K562 (cell line): ENCODE data around the gene ANKRD61. TPM values are rescaled to one million over a fixed set of nuclear protein-coding genes. Genes with fewer than 3 reads are reported as not detected.
A peak's percentile ranks its signal among the peaks of the same experiment; 100 is the strongest.

Experiments used
- ATF7 ChIP-seq: fragments of 450-650 bp; IDR thresholded peaks from 2 replicates; pipeline ENCODE4 v1.7.1; 2014; ENCODE audit warnings: mild to moderate bottlenecking, moderate library complexity
- BCOR ChIP-seq: fragments of 450-650 bp; IDR thresholded peaks from 2 replicates; pipeline ENCODE4 v1.6.1; 2016
- CTBP1 ChIP-seq: fragments of 450-650 bp; IDR thresholded peaks from 2 replicates; pipeline ENCODE4 v1.6.1; 2016; ENCODE audit warnings: borderline replicate concordance
- FOXJ2 ChIP-seq: fragments of 200-800 bp; sonication (Bioruptor generic); IDR thresholded peaks from 2 replicates; pipeline ENCODE4 v1.6.1; 2016; ENCODE audit warnings: missing genetic modification characterization, missing compliant biosample characterization
- HSF4 ChIP-seq: fragments of 250-450 bp; sonication (Bioruptor Pico); IDR thresholded peaks from 2 replicates; pipeline ENCODE4 v2.1.2; 2022; ENCODE audit warnings: mild to moderate bottlenecking, moderate library complexity, borderline replicate concordance
- JUN ChIP-seq, 2 experiments: sonication (generic) in 1 of 2; formaldehyde crosslinking in 1 of 2; IDR thresholded peaks; 2 replicates each; pipeline versions ENCODE4 v1.6.1 to v1.8.0; 2012 to 2022; ENCODE audit warnings: borderline replicate concordance in 2 of 2, mild to moderate bottlenecking in 2 of 2, improper control_type of control experiment in 1 of 2, low read depth in 1 of 2, low read length in 1 of 2, missing genetic modification reagents in 1 of 2
- JUND ChIP-seq, 2 experiments: IDR thresholded peaks; 2 replicates in 1 of 2; 3 replicates in 1 of 2; pipeline ENCODE4 v1.6.1; 2011; ENCODE audit warnings: borderline replicate concordance in 2 of 2, low read depth in 2 of 2, low read length in 2 of 2, improper control_type of control experiment in 1 of 2, missing biosample characterization in 1 of 2, missing genetic modification characterization in 1 of 2, missing genetic modification reagents in 1 of 2
- L3MBTL2 ChIP-seq: fragments of 450-650 bp; IDR thresholded peaks from 2 replicates; pipeline ENCODE4 v1.6.1; 2016; ENCODE audit warnings: mild to moderate bottlenecking, moderate library complexity
- NFXL1 ChIP-seq: fragments of 450-650 bp; formaldehyde crosslinking; IDR thresholded peaks from 2 replicates; pipeline ENCODE4 v1.4.0; 2021; ENCODE audit warnings: mild to moderate bottlenecking
- NR2C1 ChIP-seq, 2 experiments: fragments of 450-650 bp; IDR thresholded peaks; 2 replicates each; pipeline ENCODE4 v1.6.1; 2017; ENCODE audit warnings: mild to moderate bottlenecking in 2 of 2, antibody characterized with exemption in 1 of 2, inconsistent platforms in 1 of 2, missing compliant biosample characterization in 1 of 2, missing genetic modification characterization in 1 of 2
- SMAD3 ChIP-seq: fragments of 450-650 bp; formaldehyde crosslinking; conservative IDR thresholded peaks from 2 replicates; pipeline ENCODE4 v1.4.0; 2020; ENCODE audit warnings: mild to moderate bottlenecking
- SMARCA4 ChIP-seq: fragments of 450-650 bp; IDR thresholded peaks from 2 replicates; pipeline ENCODE4 v1.6.1; 2016
- TARDBP ChIP-seq: fragments of 450-650 bp; IDR thresholded peaks from 2 replicates; pipeline ENCODE4 v1.6.1; 2016
- ZNF79 ChIP-seq: fragments of 250-450 bp; sonication (Bioruptor Pico); IDR thresholded peaks from 2 replicates; pipeline ENCODE4 v1.4.0; 2020; ENCODE audit warnings: low read depth, mild to moderate bottlenecking, moderate library complexity
- ZSCAN32 ChIP-seq: fragments of 450-650 bp; formaldehyde crosslinking; IDR thresholded peaks from 2 replicates; pipeline ENCODE4 v1.4.0; 2020; ENCODE audit warnings: mild to moderate bottlenecking, moderate library complexity
- polyA plus RNA-seq, 8 experiments: library from polyadenylated mRNA; depleted of rRNA in 4 of 8; stranded (reverse) in 5 of 8; unstranded in 3 of 8; fragments of >200 nt; fragmentation: Nextera tagmentation in 2 of 8; fragmentation: Illumina TruSeq in 1 of 8; extraction: Ambion mirVana in 2 of 8; extraction: Trizol in 1 of 8; gene quantifications; 2 replicates each; pipeline versions ENCODE4 v1.2.1 to v1.2.3, GENCODE V29; 2011 to 2014; ENCODE audit warnings: inconsistent platforms in 1 of 8, missing spikeins in 1 of 8
- total RNA-seq, 7 experiments: library from RNA; depleted of rRNA in 6 of 7; stranded (reverse); fragments of >200 nt in 6 of 7; fragmentation: Illumina TruSeq in 2 of 7; extraction: Trizol in 2 of 7; gene quantifications; 2 replicates each; pipeline versions ENCODE4 v1.2.1 to v1.2.3, GENCODE V29; 2011 to 2021; ENCODE audit warnings: low replicate concordance in 1 of 7
- TF ChIP-seq, protein P1 (sequence below): fragments of 250-450 bp; sonication (Bioruptor Pico); IDR thresholded peaks from 2 replicates; pipeline ENCODE4 v1.8.0; 2021; ENCODE audit warnings: borderline replicate concordance, mild to moderate bottlenecking, moderate library complexity; ENCODE audit not compliant: poor library complexity, severe bottlenecking
- TF ChIP-seq, protein P2 (sequence below), 3 experiments: fragments of 200-800 bp in 1 of 3; sonication (Bioruptor generic) in 1 of 3; sonication (generic) in 1 of 3; formaldehyde crosslinking in 1 of 3; IDR thresholded peaks; 2 replicates each; pipeline versions ENCODE4 v1.6.1 to v1.8.0; 2016 to 2022; ENCODE audit warnings: mild to moderate bottlenecking in 2 of 3, missing compliant biosample characterization in 2 of 3, missing genetic modification characterization in 2 of 3, missing genetic modification reagents in 1 of 3
- TF ChIP-seq, protein P3 (sequence below): fragments of 450-650 bp; conservative IDR thresholded peaks from 2 replicates; pipeline ENCODE4 v1.6.1; 2016; ENCODE audit warnings: missing genetic modification characterization, low read depth, mild to moderate bottlenecking, control low read depth, missing compliant biosample characterization
- TF ChIP-seq, protein P4 (sequence below): fragments of 450-650 bp; IDR thresholded peaks from 2 replicates; pipeline ENCODE4 v1.6.1; 2016
- TF ChIP-seq, protein P5 (sequence below), 2 experiments: fragments of 250-450 bp in 1 of 2; fragments of 450-650 bp in 1 of 2; sonication (Bioruptor Pico) in 1 of 2; IDR thresholded peaks; 2 replicates each; pipeline versions ENCODE4 v1.6.1 to v1.8.0; 2016 to 2021; ENCODE audit warnings: mild to moderate bottlenecking in 2 of 2, moderate library complexity in 2 of 2, missing compliant biosample characterization in 1 of 2, missing genetic modification characterization in 1 of 2

ANKRD61 gene
- total and polyA plus RNA-seq, 9 of the 15 experiments (the other 6 are each of a cell fraction or from before 2014, with no cell fraction given) = 0.08 to 0.11 (median 0.09) TPM; not detected in 5

DNA sequence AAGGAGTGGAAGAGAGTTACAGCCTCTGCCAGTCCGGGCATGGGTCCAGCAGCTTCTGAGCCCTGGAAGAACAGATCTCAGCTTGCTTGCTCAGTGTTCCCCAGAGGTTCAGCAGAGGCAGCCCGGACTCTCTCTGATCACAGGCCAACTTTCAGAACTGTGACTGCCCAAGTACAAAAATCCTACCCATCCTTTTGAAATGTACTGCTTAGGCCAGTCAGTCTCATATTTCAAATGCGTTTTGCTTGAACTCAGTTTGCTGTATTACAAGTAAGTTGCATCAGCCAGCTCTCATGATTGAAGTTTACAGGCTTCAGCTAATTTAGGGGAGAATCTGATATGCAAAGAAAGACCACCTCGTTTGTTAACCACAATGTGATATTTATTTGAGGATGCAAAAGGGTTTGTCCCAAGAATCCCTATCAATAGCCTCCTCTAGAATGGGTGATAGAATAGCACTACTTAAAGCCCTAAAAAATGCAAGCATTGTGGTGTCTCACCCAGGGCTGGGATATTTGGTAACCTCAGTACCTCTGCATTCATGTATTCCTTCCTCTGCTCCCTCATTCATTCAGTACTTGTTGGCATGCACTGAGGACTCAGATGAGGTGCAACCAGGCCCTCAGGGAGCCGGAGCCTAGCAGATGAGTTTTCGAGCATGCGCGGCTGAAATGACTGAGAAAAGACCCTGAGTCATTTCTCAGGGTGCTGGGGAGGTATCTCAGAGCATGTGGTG is 15.1 kb upstream of the ANKRD61 start (continued):
- TF ChIP-seq ZSCAN32 (CRISPR knock-in tag) = peak; percentile 95
- TF ChIP-seq JUN (IDR thresholded peaks at IDR 0.05; ENCODE audit: borderline replicate concordance, low read depth, low read length) = peak; percentile 25; the same call in 1 of the 2 replicates
- no peak for TF ChIP-seq JUN (CRISPR knock-in tag; IDR thresholded peaks at IDR 0.05; ENCODE audit: borderline replicate concordance)
- TF ChIP-seq FOXJ2 = peak; percentile 70; the same call in 1 of the 2 replicates
- TF ChIP-seq, protein P1, sequence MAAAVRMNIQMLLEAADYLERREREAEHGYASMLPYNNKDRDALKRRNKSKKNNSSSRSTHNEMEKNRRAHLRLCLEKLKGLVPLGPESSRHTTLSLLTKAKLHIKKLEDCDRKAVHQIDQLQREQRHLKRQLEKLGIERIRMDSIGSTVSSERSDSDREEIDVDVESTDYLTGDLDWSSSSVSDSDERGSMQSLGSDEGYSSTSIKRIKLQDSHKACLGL = peak; percentile 6
- 0 out of 2 replicates have a peak, but pooled peaks have one; percentile 22 for TF ChIP-seq TARDBP
- TF ChIP-seq ATF7 = peak; percentile 78
- peak; percentile 19; the same call in 1 of the 2 replicates for TF ChIP-seq NFXL1 (CRISPR knock-in tag)
- peak; percentile 73; the same call in 1 of the 2 replicates for TF ChIP-seq JUND (IDR thresholded peaks at IDR 0.05; ENCODE audit: borderline replicate concordance, low read depth, low read length)
- peak; percentile 43; the same call in 1 of the 3 replicates for TF ChIP-seq JUND (tag; IDR thresholded peaks at IDR 0.05; ENCODE audit: borderline replicate concordance, low read depth, low read length)
- TF ChIP-seq, protein P2, sequence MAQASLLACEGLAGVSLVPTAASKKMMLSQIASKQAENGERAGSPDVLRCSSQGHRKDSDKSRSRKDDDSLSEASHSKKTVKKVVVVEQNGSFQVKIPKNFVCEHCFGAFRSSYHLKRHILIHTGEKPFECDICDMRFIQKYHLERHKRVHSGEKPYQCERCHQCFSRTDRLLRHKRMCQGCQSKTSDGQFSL (CRISPR knock-in tag; IDR thresholded peaks at IDR 0.05) = no peak
- TF ChIP-seq, protein P2 (tag; IDR thresholded peaks at IDR 0.05) = peak in 1 of 2 experiments; percentile 72; a peak in 2 of 4 replicates
- no peak for TF ChIP-seq NR2C1 (IDR thresholded peaks at IDR 0.05)
- TF ChIP-seq NR2C1 (tag; IDR thresholded peaks at IDR 0.05) = peak; percentile 62; the same call in 1 of the 2 replicates
- TF ChIP-seq, protein P3, sequence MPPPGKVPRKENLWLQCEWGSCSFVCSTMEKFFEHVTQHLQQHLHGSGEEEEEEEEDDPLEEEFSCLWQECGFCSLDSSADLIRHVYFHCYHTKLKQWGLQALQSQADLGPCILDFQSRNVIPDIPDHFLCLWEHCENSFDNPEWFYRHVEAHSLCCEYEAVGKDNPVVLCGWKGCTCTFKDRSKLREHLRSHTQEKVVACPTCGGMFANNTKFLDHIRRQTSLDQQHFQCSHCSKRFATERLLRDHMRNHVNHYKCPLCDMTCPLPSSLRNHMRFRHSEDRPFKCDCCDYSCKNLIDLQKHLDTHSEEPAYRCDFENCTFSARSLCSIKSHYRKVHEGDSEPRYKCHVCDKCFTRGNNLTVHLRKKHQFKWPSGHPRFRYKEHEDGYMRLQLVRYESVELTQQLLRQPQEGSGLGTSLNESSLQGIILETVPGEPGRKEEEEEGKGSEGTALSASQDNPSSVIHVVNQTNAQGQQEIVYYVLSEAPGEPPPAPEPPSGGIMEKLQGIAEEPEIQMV (tag) = peak; percentile 43
- TF ChIP-seq, protein P4, sequence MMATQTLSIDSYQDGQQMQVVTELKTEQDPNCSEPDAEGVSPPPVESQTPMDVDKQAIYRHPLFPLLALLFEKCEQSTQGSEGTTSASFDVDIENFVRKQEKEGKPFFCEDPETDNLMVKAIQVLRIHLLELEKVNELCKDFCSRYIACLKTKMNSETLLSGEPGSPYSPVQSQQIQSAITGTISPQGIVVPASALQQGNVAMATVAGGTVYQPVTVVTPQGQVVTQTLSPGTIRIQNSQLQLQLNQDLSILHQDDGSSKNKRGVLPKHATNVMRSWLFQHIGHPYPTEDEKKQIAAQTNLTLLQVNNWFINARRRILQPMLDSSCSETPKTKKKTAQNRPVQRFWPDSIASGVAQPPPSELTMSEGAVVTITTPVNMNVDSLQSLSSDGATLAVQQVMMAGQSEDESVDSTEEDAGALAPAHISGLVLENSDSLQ = peak; percentile 81
- TF ChIP-seq L3MBTL2 = peak; percentile 70; the same call in 1 of the 2 replicates
- TF ChIP-seq SMAD3 = peak; percentile 75
- TF ChIP-seq ZNF79 (CRISPR knock-in tag) = 0 out of 2 replicates have a peak, but pooled peaks have one; percentile 2
- TF ChIP-seq SMARCA4 = peak; percentile 79
- TF ChIP-seq BCOR = no peak
- peak; percentile 55 for TF ChIP-seq CTBP1
- 0 out of 2 replicates have a peak, but pooled peaks have one; percentile 4 for TF ChIP-seq HSF4 (CRISPR knock-in tag)
- TF ChIP-seq, protein P5, sequence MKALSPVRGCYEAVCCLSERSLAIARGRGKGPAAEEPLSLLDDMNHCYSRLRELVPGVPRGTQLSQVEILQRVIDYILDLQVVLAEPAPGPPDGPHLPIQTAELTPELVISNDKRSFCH (CRISPR knock-in tag; IDR thresholded peaks at IDR 0.05) = no peak
- TF ChIP-seq, protein P5 (tag; IDR thresholded peaks at IDR 0.05) = peak; percentile 72; the same call in 1 of the 2 replicates
